OCI-LY1 (cell line): Measurements from ENCODE around the gene ZNF385C.

Experiments
- H2AFZ ChIP-seq: fragments of 200-600 bp; sonication (generic), shearing (Covaris generic); 2 replicates; pipeline ENCODE4 v1.6.0; 2014; ENCODE audit warnings: antibody characterized with exemption, mild to moderate bottlenecking, low read length
- H3F3A ChIP-seq: fragments of 200-600 bp; sonication (generic), shearing (Covaris generic); 2 replicates; pipeline ENCODE4 v1.6.0; 2014; ENCODE audit warnings: mild to moderate bottlenecking, antibody characterized with exemption, low read length, moderate library complexity; ENCODE audit not compliant: insufficient read depth
- H3K27ac ChIP-seq: fragments of 200-600 bp; sonication (generic); 2 replicates; pipeline ENCODE4 v1.5.1; 2014; ENCODE audit warnings: low read length, mixed run types, mild to moderate bottlenecking, low read depth; ENCODE audit not compliant: poor library complexity, severe bottlenecking
- H3K27me3 ChIP-seq: fragments of 200-600 bp; sonication (generic); 2 replicates; pipeline ENCODE4 v1.6.0; 2014; ENCODE audit warnings: antibody characterized with exemption, mild to moderate bottlenecking, low read length, moderate library complexity; ENCODE audit not compliant: insufficient read depth
- H3K36me3 ChIP-seq: fragments of 200-600 bp; sonication (generic); 2 replicates; pipeline ENCODE4 v1.6.1; 2014; ENCODE audit warnings: mild to moderate bottlenecking, antibody characterized with exemption, low read length, moderate library complexity, mixed read lengths; ENCODE audit not compliant: insufficient read depth
- H3K4me1 ChIP-seq: fragments of 200-600 bp; sonication (generic); 2 replicates; pipeline ENCODE4 v1.5.1; 2014; ENCODE audit warnings: mild to moderate bottlenecking, low read length, moderate library complexity; ENCODE audit not compliant: insufficient read depth, severe bottlenecking
- H3K4me2 ChIP-seq: fragments of 200-600 bp; sonication (generic), shearing (Covaris generic); 2 replicates; pipeline ENCODE4 v1.6.1; 2014; ENCODE audit warnings: low read length
- H3K4me3 ChIP-seq: fragments of 200-600 bp; sonication (generic); 2 replicates; pipeline ENCODE4 v1.5.1; 2014; ENCODE audit warnings: low read length, low read depth, mild to moderate bottlenecking, mixed read lengths; ENCODE audit not compliant: poor library complexity, severe bottlenecking
- H3K79me2 ChIP-seq: fragments of 200-600 bp; shearing (Covaris generic); 2 replicates; pipeline ENCODE4 v1.6.1; 2016; ENCODE audit warnings: mixed run types, low read length, mixed read lengths; ENCODE audit not compliant: insufficient read depth
- H3K9ac ChIP-seq: fragments of 200-600 bp; sonication (generic), shearing (Covaris generic); 2 replicates; pipeline ENCODE4 v1.6.1; 2014; ENCODE audit warnings: mild to moderate bottlenecking, low read length, mixed read lengths
- H3K9me2 ChIP-seq: fragments of 200-600 bp; sonication (generic), shearing (Covaris generic); 2 replicates; pipeline ENCODE4 v1.6.1; 2014; ENCODE audit warnings: low read depth, mild to moderate bottlenecking, low read length, mixed read lengths
- H3K9me3 ChIP-seq: fragments of 200-600 bp; shearing (Covaris generic); 2 replicates; pipeline ENCODE4 v1.6.1; 2014; ENCODE audit warnings: low read length, mixed read lengths
- H4K20me1 ChIP-seq: fragments of 200-600 bp; sonication (generic), shearing (Covaris generic); 2 replicates; pipeline ENCODE4 v1.6.0; 2016; ENCODE audit warnings: mild to moderate bottlenecking, low read length; ENCODE audit not compliant: insufficient read depth
- EZH2 ChIP-seq: fragments of 200-600 bp; sonication (generic), shearing (Covaris generic); IDR thresholded peaks from 2 replicates; pipeline ENCODE4 v1.8.0; 2017; ENCODE audit warnings: borderline replicate concordance, mixed run types, mild to moderate bottlenecking, antibody characterized with exemption, low read length, moderate library complexity, mixed read lengths
- TF ChIP-seq, protein P1 (sequence below): fragments of 200-600 bp; sonication (generic), shearing (Covaris generic); IDR thresholded peaks from 2 replicates; pipeline ENCODE4 v1.5.1; 2017; ENCODE audit warnings: mild to moderate bottlenecking, antibody characterized with exemption, low read length, moderate library complexity, mixed read lengths

Gene ZNF385C

GRCh38 chr17:42111871-42112551 is 13.7 kb upstream of the ZNF385C start:
- Histone ChIP-seq H3K9me3 (no peaks in the 10 kb centered on the region), H3K79me2 (no peaks in the 10 kb centered on the region), H3K4me1 (peaks cover 67% of the 10 kb centered on the region), H3K27me3 (no peaks in the 10 kb centered on the region), H3K4me3 (peak overlapping the region; percentile 69), H3K4me2 (peak overlapping the region; percentile 91), H3K27ac (peak overlapping the region; percentile 71), H4K20me1 (no peaks in the 10 kb centered on the region), H2AFZ (no peak overlapping the region), H3K36me3 (peaks cover 21% of the 10 kb centered on the region), H3F3A (no peaks in the 10 kb centered on the region), H3K9ac (peak overlapping the region; percentile 82), H3K9me2 (no peaks in the 10 kb centered on the region)
- no peak for TF ChIP-seq EZH2
- TF ChIP-seq, protein P1, sequence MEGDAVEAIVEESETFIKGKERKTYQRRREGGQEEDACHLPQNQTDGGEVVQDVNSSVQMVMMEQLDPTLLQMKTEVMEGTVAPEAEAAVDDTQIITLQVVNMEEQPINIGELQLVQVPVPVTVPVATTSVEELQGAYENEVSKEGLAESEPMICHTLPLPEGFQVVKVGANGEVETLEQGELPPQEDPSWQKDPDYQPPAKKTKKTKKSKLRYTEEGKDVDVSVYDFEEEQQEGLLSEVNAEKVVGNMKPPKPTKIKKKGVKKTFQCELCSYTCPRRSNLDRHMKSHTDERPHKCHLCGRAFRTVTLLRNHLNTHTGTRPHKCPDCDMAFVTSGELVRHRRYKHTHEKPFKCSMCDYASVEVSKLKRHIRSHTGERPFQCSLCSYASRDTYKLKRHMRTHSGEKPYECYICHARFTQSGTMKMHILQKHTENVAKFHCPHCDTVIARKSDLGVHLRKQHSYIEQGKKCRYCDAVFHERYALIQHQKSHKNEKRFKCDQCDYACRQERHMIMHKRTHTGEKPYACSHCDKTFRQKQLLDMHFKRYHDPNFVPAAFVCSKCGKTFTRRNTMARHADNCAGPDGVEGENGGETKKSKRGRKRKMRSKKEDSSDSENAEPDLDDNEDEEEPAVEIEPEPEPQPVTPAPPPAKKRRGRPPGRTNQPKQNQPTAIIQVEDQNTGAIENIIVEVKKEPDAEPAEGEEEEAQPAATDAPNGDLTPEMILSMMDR = no peak

DNA sequence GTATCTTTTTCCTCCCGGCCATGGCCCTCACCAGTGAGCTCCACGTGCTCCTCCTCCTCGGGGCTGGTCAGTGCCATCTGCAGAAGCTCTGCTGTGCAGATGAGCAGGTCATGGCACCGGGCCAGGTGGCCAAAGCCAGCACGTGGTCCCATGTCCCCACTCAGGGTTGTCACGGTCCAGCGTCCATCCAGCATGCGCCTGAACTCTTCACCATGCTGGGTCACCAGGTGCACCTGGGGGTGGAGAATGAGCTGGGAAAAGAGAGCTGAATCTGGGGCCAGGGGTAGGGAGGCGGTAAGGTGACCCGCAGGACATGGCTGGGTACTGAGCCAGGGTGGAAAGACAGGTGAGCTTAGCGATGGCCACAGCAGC is 13.0 kb upstream of the ZNF385C start:
- peak overlapping the region; percentile 69 for H3K4me3 ChIP-seq
- no peak overlapping the region for H2AFZ ChIP-seq
- H3F3A ChIP-seq = no peaks in the 10 kb centered on the region
- H3K27ac ChIP-seq = peak overlapping the region; percentile 71
- H3K9ac ChIP-seq = no peak overlapping the region
- peaks cover 61% of the 10 kb centered on the region for H3K4me1 ChIP-seq
- TF ChIP-seq, protein P1 = no peak
- TF ChIP-seq EZH2 = no peak
- peaks cover 18% of the 10 kb centered on the region for H3K36me3 ChIP-seq
- H4K20me1 ChIP-seq = no peaks in the 10 kb centered on the region
- H3K79me2 ChIP-seq = no peaks in the 10 kb centered on the region
- no peaks in the 10 kb centered on the region for H3K9me2 ChIP-seq
- no peaks in the 10 kb centered on the region for H3K27me3 ChIP-seq
- H3K4me2 ChIP-seq = peak overlapping the region; percentile 91; the same call in 1 of the 2 replicates
- no peaks in the 10 kb centered on the region for H3K9me3 ChIP-seq

DNA sequence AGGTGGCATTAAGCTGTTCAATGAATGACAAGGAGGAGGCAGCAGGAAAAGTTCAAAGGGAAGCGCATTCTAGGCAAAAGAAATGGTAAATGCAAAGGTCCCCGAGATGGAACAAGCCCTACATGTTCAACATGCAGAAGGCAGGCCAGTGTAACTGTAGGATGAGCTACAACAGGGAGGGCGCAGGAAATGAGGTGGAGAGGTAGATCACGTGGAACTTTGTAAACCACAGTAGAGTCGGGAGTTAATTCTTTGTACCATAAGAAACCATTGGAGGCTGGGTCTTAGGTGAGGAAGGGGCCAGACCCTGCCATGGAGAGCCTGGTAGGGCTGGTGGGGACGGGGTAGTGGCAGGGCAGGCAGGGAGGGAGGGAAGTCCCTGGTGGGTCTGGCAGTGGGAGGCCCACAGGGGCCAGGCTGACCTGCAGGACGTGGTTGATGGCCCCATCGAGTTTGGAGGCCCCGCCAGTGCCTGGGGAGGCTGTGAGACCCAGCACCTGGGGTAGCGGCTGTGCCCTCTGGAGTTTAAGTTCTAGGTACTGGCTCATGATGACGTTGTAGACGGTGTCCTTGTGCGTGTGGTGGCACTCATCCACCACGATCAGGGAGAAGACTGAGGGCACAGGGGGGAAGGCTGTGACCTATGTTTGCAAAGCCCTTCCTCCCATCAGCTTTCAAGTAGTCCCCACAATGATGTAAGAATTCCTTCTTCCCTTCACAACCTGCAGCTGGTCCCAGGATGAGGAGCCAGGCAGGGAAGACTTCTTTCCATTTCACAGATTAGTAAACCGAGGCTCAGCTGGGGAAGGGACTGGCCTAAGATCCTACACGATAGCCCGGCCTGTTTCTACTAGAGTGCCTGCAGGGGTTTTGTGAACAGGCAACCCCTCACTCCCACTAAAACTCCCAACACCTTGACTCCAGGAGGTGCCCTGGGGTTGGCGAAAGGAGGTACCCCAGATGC is 12.3 kb upstream of the ZNF385C start:
- Histone ChIP-seq H3K9ac (no peak overlapping the region), H2AFZ (no peak overlapping the region), H4K20me1 (no peaks in the 10 kb centered on the region), H3K9me2 (no peaks in the 10 kb centered on the region), H3K36me3 (peaks cover 18% of the 10 kb centered on the region), H3K4me3 (no peak overlapping the region), H3K9me3 (no peaks in the 10 kb centered on the region), H3K4me2 (no peak overlapping the region; the same call in 1 of the 2 replicates), H3K27ac (peak overlapping the region; percentile 71), H3K79me2 (no peaks in the 10 kb centered on the region), H3K4me1 (peaks cover 54% of the 10 kb centered on the region), H3K27me3 (no peaks in the 10 kb centered on the region), H3F3A (no peaks in the 10 kb centered on the region)
- TF ChIP-seq, protein P1 = no peak
- TF ChIP-seq EZH2 = no peak
